AG08396 (cell line): ENCODE results near the gene ROR2.
"Not testable (repeated sequence)": the region's sequence is repeated elsewhere in the genome, so short reads cannot be mapped to it uniquely, and the experiment has no call there.

Experiments
- DNase-seq: peaks from one replicate; pipeline ENCODE4 v3.0.0; 2012; ENCODE audit warnings: low spot score, mixed read lengths

Gene ROR2

GRCh38 chr9:91923145-91923544 lies 26.9 kb downstream of the ROR2 start:
- DNase-seq = no peak

- DNase-seq = no peak
Measured at GRCh38 chr9:91921371-91921770, 28.7 kb downstream of the ROR2 start.

- no peak for DNase-seq
Measured at GRCh38 chr9:91920630-91921350, 29.2 kb downstream of the ROR2 start.

GRCh38 chr9:91919621-91920020 lies 30.4 kb downstream of the ROR2 start:
- DNase-seq = no peak

GRCh38 chr9:91917436-91917835 lies 32.6 kb downstream of the ROR2 start:
- DNase-seq = no peak

GRCh38 chr9:91915524-91916263 lies 34.3 kb downstream of the ROR2 start:
- DNase-seq = no peak

- DNase-seq = no peak
Measured at GRCh38 chr9:91914937-91915336, 35.1 kb downstream of the ROR2 start.

GRCh38 chr9:91914404-91914803 lies 35.6 kb downstream of the ROR2 start:
- DNase-seq = no peak

- no peak for DNase-seq
Measured at GRCh38 chr9:91913986-91914385, 36.0 kb downstream of the ROR2 start.

- no peak for DNase-seq
Measured at GRCh38 chr9:91913096-91913495, 36.9 kb downstream of the ROR2 start.

- DNase-seq = no peak
Measured at GRCh38 chr9:91911657-91912056, 38.4 kb downstream of the ROR2 start.

- not testable (repeated sequence) for DNase-seq
Measured at GRCh38 chr9:91909256-91909655, 40.8 kb downstream of the ROR2 start.

- DNase-seq = no peak
Measured at GRCh38 chr9:91908746-91909145, 41.3 kb downstream of the ROR2 start.

GRCh38 chr9:91908293-91908623 lies 41.8 kb downstream of the ROR2 start:
- no peak for DNase-seq

GRCh38 chr9:91907484-91908292 lies 42.3 kb downstream of the ROR2 start:
- no peak for DNase-seq

- no peak for DNase-seq
Measured at GRCh38 chr9:91905991-91906469, 44.0 kb downstream of the ROR2 start.

- DNase-seq = no peak
Measured at GRCh38 chr9:91905237-91905650, 44.8 kb downstream of the ROR2 start.

GRCh38 chr9:91904588-91905236 lies 45.3 kb downstream of the ROR2 start:
- no peak for DNase-seq

- no peak for DNase-seq
Measured at GRCh38 chr9:91903126-91903911, 46.7 kb downstream of the ROR2 start.

- DNase-seq = no peak
Measured at GRCh38 chr9:91902475-91903125, 47.4 kb downstream of the ROR2 start.

- no peak for DNase-seq
Measured at GRCh38 chr9:91900797-91901177, 49.2 kb downstream of the ROR2 start.
